ENCODE measurements around the gene MLF2. TPM values are rescaled to one million over a fixed set of nuclear protein-coding genes. Genes with fewer than 3 reads are reported as not detected.
A peak's percentile ranks its signal among the peaks of the same experiment; 100 is the strongest.

MLF2 gene
- total and polyA plus RNA-seq, 2 of the 13 experiments (the other 11 are each of a cell fraction or from before 2014, with no cell fraction given), result 88.1 to 167 TPM

- peak; percentile 50; the same call in 1 of the 2 replicates for TF ChIP-seq PAXIP1 (CRISPR knock-in tag; conservative IDR thresholded peaks at IDR 0.05)
- 0 out of 2 replicates have a peak, but pooled peaks have one; percentile 76 for TF ChIP-seq SMYD3 (CRISPR knock-in tag; IDR thresholded peaks at IDR 0.05)
- TF ChIP-seq HDAC6 (IDR thresholded peaks at IDR 0.05; ENCODE audit: low read depth, low read length), result no peak
- peak; percentile 64; the same call in 1 of the 2 replicates for TF ChIP-seq ZNF230 (CRISPR knock-in tag; IDR thresholded peaks at IDR 0.05)
- TF ChIP-seq RARA (CRISPR knock-in tag; IDR thresholded peaks at IDR 0.05), result 0 out of 2 replicates have a peak, but pooled peaks have one; percentile 24
- TF ChIP-seq ZBTB4 (CRISPR knock-in tag; IDR thresholded peaks at IDR 0.05; ENCODE audit: borderline replicate concordance), result peak; percentile 63; the same call in 1 of the 2 replicates
- TF ChIP-seq, protein P1, sequence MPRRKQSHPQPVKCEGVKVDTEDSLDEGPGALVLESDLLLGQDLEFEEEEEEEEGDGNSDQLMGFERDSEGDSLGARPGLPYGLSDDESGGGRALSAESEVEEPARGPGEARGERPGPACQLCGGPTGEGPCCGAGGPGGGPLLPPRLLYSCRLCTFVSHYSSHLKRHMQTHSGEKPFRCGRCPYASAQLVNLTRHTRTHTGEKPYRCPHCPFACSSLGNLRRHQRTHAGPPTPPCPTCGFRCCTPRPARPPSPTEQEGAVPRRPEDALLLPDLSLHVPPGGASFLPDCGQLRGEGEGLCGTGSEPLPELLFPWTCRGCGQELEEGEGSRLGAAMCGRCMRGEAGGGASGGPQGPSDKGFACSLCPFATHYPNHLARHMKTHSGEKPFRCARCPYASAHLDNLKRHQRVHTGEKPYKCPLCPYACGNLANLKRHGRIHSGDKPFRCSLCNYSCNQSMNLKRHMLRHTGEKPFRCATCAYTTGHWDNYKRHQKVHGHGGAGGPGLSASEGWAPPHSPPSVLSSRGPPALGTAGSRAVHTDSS (CRISPR knock-in tag; conservative IDR thresholded peaks at IDR 0.05), result no peak
- TF ChIP-seq ZNF510 (CRISPR knock-in tag; IDR thresholded peaks at IDR 0.05; ENCODE audit: low read depth), result no peak
- TF ChIP-seq, protein P2, sequence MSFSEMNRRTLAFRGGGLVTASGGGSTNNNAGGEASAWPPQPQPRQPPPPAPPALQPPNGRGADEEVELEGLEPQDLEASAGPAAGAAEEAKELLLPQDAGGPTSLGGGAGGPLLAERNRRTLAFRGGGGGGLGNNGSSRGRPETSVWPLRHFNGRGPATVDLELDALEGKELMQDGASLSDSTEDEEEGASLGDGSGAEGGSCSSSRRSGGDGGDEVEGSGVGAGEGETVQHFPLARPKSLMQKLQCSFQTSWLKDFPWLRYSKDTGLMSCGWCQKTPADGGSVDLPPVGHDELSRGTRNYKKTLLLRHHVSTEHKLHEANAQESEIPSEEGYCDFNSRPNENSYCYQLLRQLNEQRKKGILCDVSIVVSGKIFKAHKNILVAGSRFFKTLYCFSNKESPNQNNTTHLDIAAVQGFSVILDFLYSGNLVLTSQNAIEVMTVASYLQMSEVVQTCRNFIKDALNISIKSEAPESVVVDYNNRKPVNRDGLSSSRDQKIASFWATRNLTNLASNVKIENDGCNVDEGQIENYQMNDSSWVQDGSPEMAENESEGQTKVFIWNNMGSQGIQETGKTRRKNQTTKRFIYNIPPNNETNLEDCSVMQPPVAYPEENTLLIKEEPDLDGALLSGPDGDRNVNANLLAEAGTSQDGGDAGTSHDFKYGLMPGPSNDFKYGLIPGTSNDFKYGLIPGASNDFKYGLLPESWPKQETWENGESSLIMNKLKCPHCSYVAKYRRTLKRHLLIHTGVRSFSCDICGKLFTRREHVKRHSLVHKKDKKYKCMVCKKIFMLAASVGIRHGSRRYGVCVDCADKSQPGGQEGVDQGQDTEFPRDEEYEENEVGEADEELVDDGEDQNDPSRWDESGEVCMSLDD (CRISPR knock-in tag; IDR thresholded peaks at IDR 0.05; ENCODE audit: borderline replicate concordance), result 0 out of 2 replicates have a peak, but pooled peaks have one; percentile 37
- peak; percentile 94 for TF ChIP-seq ZNF543 (CRISPR knock-in tag; IDR thresholded peaks at IDR 0.05)
- no peak for TF ChIP-seq RELA (CRISPR knock-in tag; IDR thresholded peaks at IDR 0.05)
- no peak for TF ChIP-seq U2AF1 (optimal IDR thresholded peaks at IDR 0.05; ENCODE audit: low read depth, low read length)
- TF ChIP-seq ZNF781 (CRISPR knock-in tag; IDR thresholded peaks at IDR 0.05; ENCODE audit: borderline replicate concordance, not compliant biosample characterization), result no peak
- no peak for TF ChIP-seq ZNF484 (CRISPR knock-in tag; IDR thresholded peaks at IDR 0.05; ENCODE audit: borderline replicate concordance, low read depth)
- no peak for TF ChIP-seq ZNF562 (CRISPR knock-in tag; IDR thresholded peaks at IDR 0.05; ENCODE audit: borderline replicate concordance)
- no peak for TF ChIP-seq MATR3 (CRISPR knock-in tag; IDR thresholded peaks at IDR 0.05)
These were observed at the start of gene MLF2 (continued) for GRCh38 chr12:6752921-6753771.
